Measurements from ENCODE around the gene ANO1.

The ANO1 gene

DNA sequence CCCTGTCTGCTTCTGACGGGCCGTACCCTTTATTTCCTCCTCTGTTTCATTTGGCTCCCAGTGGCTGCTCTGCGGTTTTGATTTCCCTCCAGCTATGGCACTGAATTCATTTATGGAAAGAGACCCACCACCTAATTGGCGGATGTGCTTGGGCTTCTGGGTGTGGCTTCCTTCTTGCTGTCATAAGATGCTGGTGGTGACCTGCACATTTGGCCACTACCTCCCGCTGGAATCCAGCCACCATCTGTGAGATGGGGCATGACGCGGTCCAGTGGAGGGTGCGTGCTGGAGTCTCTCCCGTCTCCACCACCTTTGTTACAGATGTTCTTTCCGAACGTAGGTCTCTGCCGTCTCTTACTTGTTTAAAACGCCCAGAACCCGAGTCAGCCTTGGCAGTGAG is 77.3 kb downstream of the ANO1 start:
- Histone ChIP-seq H4K91ac (ENCODE audit: low read depth, low read length) (no peak overlapping the region), H2AK5ac (ENCODE audit: low read length) (no peak overlapping the region), H3K27ac (ENCODE audit: low read depth, low read length) (no peak overlapping the region), H4K12ac (ENCODE audit: low read depth, low read length) (no peak overlapping the region), H2BK5ac (ENCODE audit: low read depth, low read length, poor library complexity) (no peak overlapping the region), H3K18ac (ENCODE audit: low read length) (no peak overlapping the region), H2BK120ac (ENCODE audit: insufficient read depth, low read length, poor library complexity) (no peak overlapping the region), H3K9ac (ENCODE audit: low read length) (no peak overlapping the region), H3K79me1 (ENCODE audit: low read length) (no peaks in the 10 kb centered on the region), H3K79me2 (ENCODE audit: control insufficient read depth, insufficient read depth, low read length, poor library complexity) (no peaks in the 10 kb centered on the region), H3K4me1 (ENCODE audit: control insufficient read depth in 1 of 2, insufficient read depth in 2 of 2, low read length in 2 of 2) (no peaks in the 10 kb centered on the region), H3K9me3 (ENCODE audit: insufficient read depth, low read depth, low read length) (peaks cover 3% of the 10 kb centered on the region), H2AFZ (ENCODE audit: insufficient read depth, low read length, poor library complexity) (no peak overlapping the region), H3K23ac (ENCODE audit: low read length) (no peak overlapping the region), H3K4ac (ENCODE audit: low read depth, low read length) (no peak overlapping the region), H3K14ac (ENCODE audit: low read length) (no peak overlapping the region), H3K36me3 (ENCODE audit: control insufficient read depth in 1 of 2, insufficient read depth in 2 of 2, low read length in 2 of 2) (no peaks in the 10 kb centered on the region), H3K4me3 (ENCODE audit: low read depth, low read length) (no peak overlapping the region), H2BK12ac (ENCODE audit: low read length) (no peak overlapping the region), H3K27me3 (ENCODE audit: insufficient read depth, low read length) (no peaks in the 10 kb centered on the region), H4K8ac (ENCODE audit: low read depth, low read length) (no peak overlapping the region), H3K4me2 (ENCODE audit: low read length) (no peak overlapping the region)
- no peak for DNase-seq
- no CpG with 5 or more reads among the region's 14 CpGs for WGBS (ENCODE audit: extremely low coverage, insufficient coverage, insufficient read length)

DNA sequence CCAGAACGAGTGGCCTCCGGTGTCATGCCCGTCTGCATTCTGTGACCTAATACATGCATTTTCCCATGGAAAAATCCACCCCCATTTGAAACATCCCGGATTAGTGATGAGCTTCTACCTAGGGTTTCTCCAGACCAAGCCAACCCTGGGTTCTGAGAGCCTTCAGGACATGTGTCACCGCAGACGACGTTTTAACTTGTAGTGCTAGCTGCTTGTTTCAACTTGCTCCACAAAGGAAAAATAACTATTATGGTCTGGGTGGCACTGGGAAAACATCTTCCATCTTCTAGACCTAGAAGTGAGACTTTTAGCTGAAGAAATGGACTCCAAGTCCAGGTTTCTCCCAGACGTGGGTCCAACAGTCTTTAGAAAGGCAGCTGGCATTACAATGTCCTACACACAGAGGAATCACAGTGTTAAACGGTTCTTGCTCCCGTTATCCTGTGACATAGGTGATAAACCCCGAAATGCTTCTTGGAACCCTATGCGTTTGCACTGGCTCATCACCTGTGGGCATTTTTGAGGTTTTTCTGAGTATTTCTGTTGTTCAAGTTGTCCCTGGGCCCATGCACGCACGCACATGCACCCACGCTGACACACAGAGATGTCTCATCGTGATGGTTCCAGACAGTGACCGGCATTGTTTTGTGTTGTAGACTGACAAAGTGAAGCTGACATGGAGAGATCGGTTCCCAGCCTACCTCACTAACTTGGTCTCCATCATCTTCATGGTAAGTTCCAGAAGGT is 78.3 kb downstream of the ANO1 start:
- H3K27ac ChIP-seq (ENCODE audit: low read depth, low read length), result no peak overlapping the region
- no peak for DNase-seq
- H3K18ac ChIP-seq (ENCODE audit: low read length), result no peak overlapping the region
- no peak overlapping the region for H3K14ac ChIP-seq (ENCODE audit: low read length)
- no peak overlapping the region for H2BK120ac ChIP-seq (ENCODE audit: insufficient read depth, low read length, poor library complexity)
- no peaks in the 10 kb centered on the region for H3K27me3 ChIP-seq (ENCODE audit: insufficient read depth, low read length)
- H3K4me3 ChIP-seq (ENCODE audit: low read depth, low read length), result no peak overlapping the region
- H2AK5ac ChIP-seq (ENCODE audit: low read length), result no peak overlapping the region
- no peaks in the 10 kb centered on the region for H3K36me3 ChIP-seq (ENCODE audit: control insufficient read depth in 1 of 2, insufficient read depth in 2 of 2, low read length in 2 of 2)
- H3K79me2 ChIP-seq (ENCODE audit: control insufficient read depth, insufficient read depth, low read length, poor library complexity), result no peaks in the 10 kb centered on the region
- no peak overlapping the region for H3K4me2 ChIP-seq (ENCODE audit: low read length)
- no peak overlapping the region for H4K12ac ChIP-seq (ENCODE audit: low read depth, low read length)
- no peak overlapping the region for H2AFZ ChIP-seq (ENCODE audit: insufficient read depth, low read length, poor library complexity)
- H3K23ac ChIP-seq (ENCODE audit: low read length), result no peak overlapping the region
- no peaks in the 10 kb centered on the region for H3K4me1 ChIP-seq (ENCODE audit: control insufficient read depth in 1 of 2, insufficient read depth in 2 of 2, low read length in 2 of 2)
- no peaks in the 10 kb centered on the region for H3K79me1 ChIP-seq (ENCODE audit: low read length)
- H3K9me3 ChIP-seq (ENCODE audit: insufficient read depth, low read depth, low read length), result peaks cover 3% of the 10 kb centered on the region
- H2BK12ac ChIP-seq (ENCODE audit: low read length), result no peak overlapping the region
- H3K9ac ChIP-seq (ENCODE audit: low read length), result no peak overlapping the region
- no CpG with 5 or more reads among the region's 18 CpGs for WGBS (ENCODE audit: extremely low coverage, insufficient coverage, insufficient read length)
- no peak overlapping the region for H4K8ac ChIP-seq (ENCODE audit: low read depth, low read length)
- H4K91ac ChIP-seq (ENCODE audit: low read depth, low read length), result no peak overlapping the region
- H2BK5ac ChIP-seq (ENCODE audit: low read depth, low read length, poor library complexity), result no peak overlapping the region
- no peak overlapping the region for H3K4ac ChIP-seq (ENCODE audit: low read depth, low read length)

GRCh38 chr11:70158201-70158600 is 80.1 kb downstream of the ANO1 start:
- Histone ChIP-seq H2BK120ac (ENCODE audit: insufficient read depth, low read length, poor library complexity) (no peak overlapping the region), H3K79me2 (ENCODE audit: control insufficient read depth, insufficient read depth, low read length, poor library complexity) (no peaks in the 10 kb centered on the region), H3K4ac (ENCODE audit: low read depth, low read length) (no peak overlapping the region), H3K4me2 (ENCODE audit: low read length) (no peak overlapping the region), H4K8ac (ENCODE audit: low read depth, low read length) (no peak overlapping the region), H3K36me3 (ENCODE audit: control insufficient read depth in 1 of 2, insufficient read depth in 2 of 2, low read length in 2 of 2) (no peaks in the 10 kb centered on the region), H3K14ac (ENCODE audit: low read length) (no peak overlapping the region), H3K4me3 (ENCODE audit: low read depth, low read length) (no peak overlapping the region), H4K91ac (ENCODE audit: low read depth, low read length) (no peak overlapping the region), H2AFZ (ENCODE audit: insufficient read depth, low read length, poor library complexity) (no peak overlapping the region), H2BK5ac (ENCODE audit: low read depth, low read length, poor library complexity) (no peak overlapping the region), H3K27me3 (ENCODE audit: insufficient read depth, low read length) (no peaks in the 10 kb centered on the region), H3K9me3 (ENCODE audit: insufficient read depth, low read depth, low read length) (peaks cover 3% of the 10 kb centered on the region), H3K27ac (ENCODE audit: low read depth, low read length) (no peak overlapping the region), H3K9ac (ENCODE audit: low read length) (no peak overlapping the region), H3K18ac (ENCODE audit: low read length) (no peak overlapping the region), H3K23ac (ENCODE audit: low read length) (no peak overlapping the region), H3K4me1 (ENCODE audit: control insufficient read depth in 1 of 2, insufficient read depth in 2 of 2, low read length in 2 of 2) (no peaks in the 10 kb centered on the region), H2AK5ac (ENCODE audit: low read length) (no peak overlapping the region), H4K12ac (ENCODE audit: low read depth, low read length) (peak overlapping the region; percentile 20), H3K79me1 (ENCODE audit: low read length) (no peaks in the 10 kb centered on the region), H2BK12ac (ENCODE audit: low read length) (no peak overlapping the region)
- WGBS (ENCODE audit: extremely low coverage, insufficient coverage, insufficient read length), result no CpG with 5 or more reads among the region's 8 CpGs
- DNase-seq, result peak in 1 of 2 donors; percentile 1

DNA sequence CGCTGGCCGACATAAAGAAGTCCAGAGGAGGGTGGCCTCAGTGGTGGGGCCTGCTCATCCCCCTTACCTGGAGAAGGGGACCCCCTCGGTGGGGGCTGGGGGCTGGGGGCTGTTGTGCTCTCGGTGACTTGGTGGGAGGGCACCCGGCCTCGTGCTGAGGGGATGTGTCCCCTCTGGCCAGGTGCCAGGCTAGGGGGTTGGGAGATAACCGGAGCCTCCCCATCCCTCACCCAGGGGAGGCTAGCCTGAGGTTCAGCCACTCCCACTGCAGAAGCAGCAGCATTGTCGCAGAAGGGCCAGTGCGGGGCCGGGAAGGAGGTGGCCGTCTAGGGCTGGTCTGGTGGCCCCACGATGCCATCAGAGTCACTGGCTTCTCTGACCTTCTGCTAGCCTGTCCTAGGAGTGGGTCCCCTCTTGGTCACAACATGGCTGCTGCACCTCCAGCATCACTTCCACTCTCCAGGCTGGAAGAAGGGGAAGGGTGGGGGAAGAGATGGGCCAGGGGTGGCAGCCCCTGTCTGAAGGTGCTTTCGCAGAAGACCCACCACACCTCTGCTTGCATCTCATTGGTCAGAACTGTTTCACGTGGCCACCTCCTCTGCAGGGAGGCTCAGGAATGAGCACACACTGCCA is 80.8 kb downstream of the ANO1 start:
- H3K4me2 ChIP-seq (ENCODE audit: low read length), result no peak overlapping the region
- no peak overlapping the region for H4K12ac ChIP-seq (ENCODE audit: low read depth, low read length)
- H2BK12ac ChIP-seq (ENCODE audit: low read length), result no peak overlapping the region
- H4K8ac ChIP-seq (ENCODE audit: low read depth, low read length), result no peak overlapping the region
- H3K79me1 ChIP-seq (ENCODE audit: low read length), result no peaks in the 10 kb centered on the region
- no peak overlapping the region for H4K91ac ChIP-seq (ENCODE audit: low read depth, low read length)
- H3K9ac ChIP-seq (ENCODE audit: low read length), result no peak overlapping the region
- no peaks in the 10 kb centered on the region for H3K36me3 ChIP-seq (ENCODE audit: control insufficient read depth in 1 of 2, insufficient read depth in 2 of 2, low read length in 2 of 2)
- H2AK5ac ChIP-seq (ENCODE audit: low read length), result no peak overlapping the region
- no peak overlapping the region for H2BK120ac ChIP-seq (ENCODE audit: insufficient read depth, low read length, poor library complexity)
- WGBS (ENCODE audit: extremely low coverage, insufficient coverage, insufficient read length), result no CpG with 5 or more reads among the region's 14 CpGs
- H3K79me2 ChIP-seq (ENCODE audit: control insufficient read depth, insufficient read depth, low read length, poor library complexity), result no peaks in the 10 kb centered on the region
- no peak overlapping the region for H3K4ac ChIP-seq (ENCODE audit: low read depth, low read length)
- no peak overlapping the region for H3K14ac ChIP-seq (ENCODE audit: low read length)
- H3K23ac ChIP-seq (ENCODE audit: low read length), result no peak overlapping the region
- no peak overlapping the region for H3K27ac ChIP-seq (ENCODE audit: low read depth, low read length)
- H2AFZ ChIP-seq (ENCODE audit: insufficient read depth, low read length, poor library complexity), result no peak overlapping the region
- no peak overlapping the region for H3K18ac ChIP-seq (ENCODE audit: low read length)
- no peak for DNase-seq
- H3K27me3 ChIP-seq (ENCODE audit: insufficient read depth, low read length), result no peaks in the 10 kb centered on the region
- H3K9me3 ChIP-seq (ENCODE audit: insufficient read depth, low read depth, low read length), result peaks cover 3% of the 10 kb centered on the region
- no peak overlapping the region for H2BK5ac ChIP-seq (ENCODE audit: low read depth, low read length, poor library complexity)
- no peaks in the 10 kb centered on the region for H3K4me1 ChIP-seq (ENCODE audit: control insufficient read depth in 1 of 2, insufficient read depth in 2 of 2, low read length in 2 of 2)
- no peak overlapping the region for H3K4me3 ChIP-seq (ENCODE audit: low read depth, low read length)

All from trophoblast cell (in vitro differentiated cells and primary cell).